Activated CD8-positive, alpha-beta memory T cell treated with anti-CD3 and anti-CD28 coated beads for 36 hours (primary cell): ENCODE data around the gene FAM181A. TPM values are rescaled to one million over a fixed set of nuclear protein-coding genes. Genes with fewer than 3 reads are reported as not detected.

ENCODE experiments used
- CTCF ChIA-PET: fragments of 350-600 bp; sonication (Branson Sonifier 250); formaldehyde crosslinking; loops from one replicate; lab custom pipeline; 2021; ENCODE audit warnings: antibody characterized with exemption; lab: Charles Lee
- POLR2A ChIA-PET: fragments of 350-600 bp; sonication (Branson Sonifier 250); formaldehyde crosslinking; loops from one replicate; lab custom pipeline; 2021; ENCODE audit warnings: antibody characterized with exemption; lab: Charles Lee
- total RNA-seq, 2 experiments: library from RNA; stranded (reverse); gene quantifications; one replicate each; pipeline ENCODE4 v1.2.3, GENCODE V29; 2021

The FAM181A gene
- total RNA-seq, 2 experiments from 2014 or later = not detected

- ChIA-PET CTCF (interaction anchor here (1.3 to 3.7 kb wide), 5 partner anchors 9 to 25 kb away, joined by 3 to 26 read pairs (median 9); no protein-coding TSS in a partner anchor), POLR2A (no interaction called here)
Observed at GRCh38 chr14:93964820-93965286, 37.7 kb downstream of the FAM181A start.

GRCh38 chr14:93965287-93965821, 38.2 kb downstream of the FAM181A start:
- POLR2A ChIA-PET = no interaction called here
- CTCF ChIA-PET = interaction anchor here (1.3 to 3.7 kb wide), 4 partner anchors 10 to 26 kb away, joined by 3 to 26 read pairs (median 6); no protein-coding TSS in a partner anchor

- ChIA-PET POLR2A (no interaction called here), CTCF (interaction anchor here (1.3 to 3.7 kb wide), 4 partner anchors 9 to 26 kb away, joined by 3 to 26 read pairs (median 6); no protein-coding TSS in a partner anchor)
Observed at GRCh38 chr14:93965946-93966474, 38.9 kb downstream of the FAM181A start.

- CTCF ChIA-PET = interaction anchor here (0.9 to 3.1 kb wide), 4 partner anchors 21 to 32 kb away, joined by 3 to 21 read pairs (median 4); no protein-coding TSS in a partner anchor
- POLR2A ChIA-PET = no interaction called here
Observed at GRCh38 chr14:93967637-93968250, 40.6 kb downstream of the FAM181A start.

- CTCF ChIA-PET = interaction anchor here (1.2 to 3.1 kb wide), 6 partner anchors 17 to 30 kb away, joined by 4 to 51 read pairs (median 9); no protein-coding TSS in a partner anchor
- POLR2A ChIA-PET = interaction anchor here (7.0 kb wide), 1 partner anchor 9 kb away, joined by 91 read pairs; no protein-coding TSS in a partner anchor
Observed at GRCh38 chr14:93969082-93969828, 42.1 kb downstream of the FAM181A start.

- POLR2A ChIA-PET = interaction anchor here (0.6 to 7.0 kb wide), 4 partner anchors 10 to 904 kb away, joined by 3 to 91 read pairs (median 8); no protein-coding TSS in a partner anchor
- CTCF ChIA-PET = interaction anchor here (0.7 to 5.3 kb wide), 15 partner anchors 9 to 35 kb away, joined by 3 to 66 read pairs (median 4); partner anchors contain the start of gene CCDC197
Observed at GRCh38 chr14:93970585-93970964, 43.4 kb downstream of the FAM181A start.

GRCh38 chr14:93970965-93971634, 44.0 kb downstream of the FAM181A start:
- POLR2A ChIA-PET = interaction anchor here (1.0 to 7.0 kb wide), 3 partner anchors 11 to 31 kb away, joined by 3 to 91 read pairs (median 9); no protein-coding TSS in a partner anchor
- CTCF ChIA-PET = interaction anchor here (0.7 to 5.3 kb wide), 12 partner anchors 8 to 35 kb away, joined by 3 to 66 read pairs (median 4); partner anchors contain the start of gene CCDC197

GRCh38 chr14:93971635-93972027, 44.5 kb downstream of the FAM181A start:
- CTCF ChIA-PET = interaction anchor here (0.9 to 5.3 kb wide), 10 partner anchors 11 to 34 kb away, joined by 3 to 66 read pairs (median 6); partner anchors contain the start of gene CCDC197

GRCh38 chr14:93972618-93973205, 45.6 kb downstream of the FAM181A start:
- CTCF ChIA-PET = interaction anchor here (0.8 to 5.3 kb wide), 5 partner anchors 12 to 33 kb away, joined by 3 to 66 read pairs (median 6); no protein-coding TSS in a partner anchor
- POLR2A ChIA-PET = interaction anchor here (7.0 kb wide), 1 partner anchor 12 kb away, joined by 91 read pairs; no protein-coding TSS in a partner anchor

More at GRCh38 chr14:93971635-93972027, 44.5 kb downstream of the FAM181A start:
- POLR2A ChIA-PET = interaction anchor here (1.0 to 7.0 kb wide), 3 partner anchors 11 to 32 kb away, joined by 3 to 91 read pairs (median 9); no protein-coding TSS in a partner anchor

- CTCF ChIA-PET = interaction anchor here (1.8 to 5.3 kb wide), 3 partner anchors 13 to 34 kb away, joined by 4 to 66 read pairs (median 22); no protein-coding TSS in a partner anchor
- POLR2A ChIA-PET = interaction anchor here (0.7 to 7.0 kb wide), 3 partner anchors 13 to 1058 kb away, joined by 3 to 91 read pairs (median 7); no protein-coding TSS in a partner anchor
Observed at GRCh38 chr14:93973607-93974006, 46.5 kb downstream of the FAM181A start.

- ChIA-PET POLR2A (interaction anchor here (0.7 to 7.0 kb wide), 3 partner anchors 14 to 1058 kb away, joined by 3 to 91 read pairs (median 7); no protein-coding TSS in a partner anchor), CTCF (interaction anchor here (1.4 to 5.3 kb wide), 3 partner anchors 13 to 38 kb away, joined by 3 to 66 read pairs (median 22); no protein-coding TSS in a partner anchor)
Observed at GRCh38 chr14:93974299-93974698, 47.2 kb downstream of the FAM181A start.

- CTCF ChIA-PET = interaction anchor here (1.1 to 5.3 kb wide), 6 partner anchors 9 to 39 kb away, joined by 3 to 66 read pairs (median 9); no protein-coding TSS in a partner anchor
- POLR2A ChIA-PET = interaction anchor here (2.2 to 7.0 kb wide), 2 partner anchors 14 to 20 kb away, joined by 7 to 91 read pairs; no protein-coding TSS in a partner anchor
Observed at GRCh38 chr14:93974833-93975232, 47.7 kb downstream of the FAM181A start.

GRCh38 chr14:93975791-93976476, 48.8 kb downstream of the FAM181A start:
- CTCF ChIA-PET = interaction anchor here (0.7 to 4.0 kb wide), 9 partner anchors 10 to 48 kb away, joined by 3 to 34 read pairs (median 3); no protein-coding TSS in a partner anchor
- POLR2A ChIA-PET = interaction anchor here (2.2 to 7.0 kb wide), 2 partner anchors 15 to 21 kb away, joined by 7 to 91 read pairs; no protein-coding TSS in a partner anchor

GRCh38 chr14:93976477-93977057, 49.4 kb downstream of the FAM181A start, which contains the start of gene ASB2:
ASB2 (minus strand) TSS chr14:93976570; CDS start chr14:93964539, 12,031 bp downstream.
- ChIA-PET CTCF (interaction anchor here (1.3 to 4.0 kb wide), 6 partner anchors 17 to 48 kb away, joined by 3 to 34 read pairs (median 10); no protein-coding TSS in a partner anchor), POLR2A (interaction anchor here (0.7 to 3.2 kb wide), 2 partner anchors 14 to 17 kb away, joined by 3 to 14 read pairs; no protein-coding TSS in a partner anchor)

GRCh38 chr14:93977171-93977570, 50.0 kb downstream of the FAM181A start:
- POLR2A ChIA-PET = interaction anchor here (0.7 to 3.2 kb wide), 2 partner anchors 14 to 18 kb away, joined by 3 to 14 read pairs; no protein-coding TSS in a partner anchor
- CTCF ChIA-PET = interaction anchor here (1.3 to 5.0 kb wide), 7 partner anchors 14 to 47 kb away, joined by 3 to 38 read pairs (median 13); no protein-coding TSS in a partner anchor
